Measurements from ENCODE around the gene FHOD1. TPM values are rescaled to one million over a fixed set of nuclear protein-coding genes. Genes with fewer than 3 reads are reported as not detected.

Gene FHOD1
- total RNA-seq, 4 donors from 2014 or later: 6.3 to 15.6 (median 8.4) TPM

GRCh38 chr16:67223992-67224391, 23.3 kb downstream of the FHOD1 start:
- DNase-seq (ENCODE audit: low spot score in 2 of 2): no peak
- no peak for TF ChIP-seq POLR2A (IDR thresholded peaks at IDR 0.05)
- 54 to 68% methylated on average over 3 of the region's 3 CpGs for WGBS, 2 donors
- H3K4me3 ChIP-seq (ENCODE audit: low read depth, poor library complexity, severe bottlenecking): no peak overlapping the region
- intact Hi-C loops (cut with DNase I; ENCODE audit: low total_unique reads): no loop called here

GRCh38 chr16:67216612-67217490, 30.4 kb downstream of the FHOD1 start:
- WGBS, 2 donors: 70 to 74% methylated on average over 18 of the region's 18 CpGs
- intact Hi-C loops (cut with DNase I; ENCODE audit: low total_unique reads): no loop called here
- TF ChIP-seq CTCF (IDR thresholded peaks at IDR 0.05): no peak
- no peak for TF ChIP-seq POLR2A (IDR thresholded peaks at IDR 0.05)
- no peak overlapping the region for H3K4me3 ChIP-seq (ENCODE audit: low read depth, poor library complexity, severe bottlenecking)
- DNase-seq (ENCODE audit: low spot score in 2 of 2): no peak

GRCh38 chr16:67215706-67216105, 31.6 kb downstream of the FHOD1 start:
- H3K4me3 ChIP-seq (ENCODE audit: low read depth, poor library complexity, severe bottlenecking): no peak overlapping the region
- 65 to 69% methylated on average over 5 of the region's 5 CpGs for WGBS, 2 donors
- intact Hi-C loops (cut with DNase I; ENCODE audit: low total_unique reads): no loop called here
- no peak for TF ChIP-seq CTCF (IDR thresholded peaks at IDR 0.05)
- TF ChIP-seq POLR2A (IDR thresholded peaks at IDR 0.05): no peak
- no peak for DNase-seq (ENCODE audit: low spot score in 2 of 2)

- no peak overlapping the region for H3K4me3 ChIP-seq (ENCODE audit: low read depth, poor library complexity, severe bottlenecking)
- DNase-seq (ENCODE audit: low spot score in 2 of 2): no peak
- 74 to 78% methylated on average over 8 of the region's 8 CpGs for WGBS, 2 donors
- intact Hi-C loops (cut with DNase I; ENCODE audit: low total_unique reads): no loop called here
- TF ChIP-seq POLR2A (IDR thresholded peaks at IDR 0.05) (no peak), CTCF (IDR thresholded peaks at IDR 0.05) (no peak)
These were observed 33.9 kb downstream of the FHOD1 start for GRCh38 chr16:67213197-67214019.

- TF ChIP-seq POLR2A (IDR thresholded peaks at IDR 0.05): no peak
- TF ChIP-seq CTCF (IDR thresholded peaks at IDR 0.05): no peak
- H3K4me3 ChIP-seq (ENCODE audit: low read depth, poor library complexity, severe bottlenecking): no peak overlapping the region
- DNase-seq (ENCODE audit: low spot score in 2 of 2): no peak
- intact Hi-C loops (cut with DNase I; ENCODE audit: low total_unique reads): no loop called here
These were observed 34.5 kb downstream of the FHOD1 start for GRCh38 chr16:67212766-67213165.

- no peak overlapping the region for H3K4me3 ChIP-seq (ENCODE audit: low read depth, poor library complexity, severe bottlenecking)
- TF ChIP-seq CTCF (IDR thresholded peaks at IDR 0.05) (no peak), POLR2A (IDR thresholded peaks at IDR 0.05) (no peak)
- intact Hi-C loops (cut with DNase I; ENCODE audit: low total_unique reads): no loop called here
- no peak for DNase-seq (ENCODE audit: low spot score in 2 of 2)
- 83 to 85% methylated on average over 7 of the region's 7 CpGs for WGBS, 2 donors
These were observed 35.6 kb downstream of the FHOD1 start for GRCh38 chr16:67211674-67212073.

Data from lower leg skin (tissue), 4 donors.